GM12864 (cell line): ENCODE measurements around the gene FRMD4B.

Experiments used
- DNase-seq: peaks from one replicate; pipeline ENCODE4 v3.0.0-alpha.2; 2011; ENCODE audit warnings: low read depth
- H3K4me3 ChIP-seq: 2 replicates; pipeline ENCODE4 v1.5.1; 2011; ENCODE audit warnings: mild to moderate bottlenecking, low read depth, low read length, control low read depth
- TF ChIP-seq, protein P1 (sequence below): IDR thresholded peaks from 2 replicates; pipeline ENCODE4 v1.5.1; 2011; ENCODE audit warnings: low read depth, mild to moderate bottlenecking, moderate library complexity, low read length, control low read depth, inconsistent platforms; ENCODE audit errors: missing control alignments

Gene FRMD4B

DNA sequence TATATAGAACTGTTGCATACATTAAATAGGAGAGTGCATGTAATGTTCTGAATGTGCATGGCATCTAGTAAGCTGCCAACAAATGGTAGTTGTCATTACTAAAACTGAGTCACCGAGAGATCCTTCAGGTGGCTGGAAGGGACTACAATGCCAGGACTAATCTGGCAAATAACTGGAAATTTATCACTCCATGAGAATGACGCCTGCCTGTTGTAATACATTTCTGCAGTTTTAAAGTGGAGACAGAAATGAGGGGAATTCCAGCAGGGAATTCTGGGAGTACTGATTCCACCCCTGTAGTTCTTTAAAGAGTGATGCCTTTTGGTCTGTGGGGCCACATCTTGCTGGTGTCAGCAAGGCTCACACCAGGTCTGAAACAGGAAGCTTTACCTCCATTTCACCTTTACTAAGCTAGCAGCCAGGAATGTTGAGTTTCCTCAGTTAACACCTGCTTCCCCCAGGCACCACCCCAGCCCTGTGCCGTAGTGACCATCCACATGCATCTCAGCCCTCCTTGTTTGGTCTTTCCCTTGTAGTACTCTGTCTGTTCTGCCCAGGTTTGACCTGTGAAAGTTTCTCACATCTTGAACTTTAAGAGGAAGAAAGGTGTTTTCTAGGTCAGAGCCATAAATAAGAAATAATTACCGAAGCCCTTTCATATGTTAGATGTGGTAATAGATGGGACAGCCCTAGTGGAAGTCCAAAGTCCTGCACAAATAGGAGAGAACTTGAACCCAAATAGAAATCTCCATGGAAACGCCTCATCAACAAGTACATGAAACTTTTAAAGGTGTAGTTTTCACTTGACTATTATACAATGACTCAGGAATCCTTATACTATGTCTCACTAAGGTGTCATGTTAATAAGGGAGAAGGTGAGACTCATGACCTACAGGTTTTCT is 206.8 kb downstream of the FRMD4B start:
- no peak for DNase-seq
- no peak overlapping the region for H3K4me3 ChIP-seq
- TF ChIP-seq, protein P1, sequence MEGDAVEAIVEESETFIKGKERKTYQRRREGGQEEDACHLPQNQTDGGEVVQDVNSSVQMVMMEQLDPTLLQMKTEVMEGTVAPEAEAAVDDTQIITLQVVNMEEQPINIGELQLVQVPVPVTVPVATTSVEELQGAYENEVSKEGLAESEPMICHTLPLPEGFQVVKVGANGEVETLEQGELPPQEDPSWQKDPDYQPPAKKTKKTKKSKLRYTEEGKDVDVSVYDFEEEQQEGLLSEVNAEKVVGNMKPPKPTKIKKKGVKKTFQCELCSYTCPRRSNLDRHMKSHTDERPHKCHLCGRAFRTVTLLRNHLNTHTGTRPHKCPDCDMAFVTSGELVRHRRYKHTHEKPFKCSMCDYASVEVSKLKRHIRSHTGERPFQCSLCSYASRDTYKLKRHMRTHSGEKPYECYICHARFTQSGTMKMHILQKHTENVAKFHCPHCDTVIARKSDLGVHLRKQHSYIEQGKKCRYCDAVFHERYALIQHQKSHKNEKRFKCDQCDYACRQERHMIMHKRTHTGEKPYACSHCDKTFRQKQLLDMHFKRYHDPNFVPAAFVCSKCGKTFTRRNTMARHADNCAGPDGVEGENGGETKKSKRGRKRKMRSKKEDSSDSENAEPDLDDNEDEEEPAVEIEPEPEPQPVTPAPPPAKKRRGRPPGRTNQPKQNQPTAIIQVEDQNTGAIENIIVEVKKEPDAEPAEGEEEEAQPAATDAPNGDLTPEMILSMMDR: no peak

DNA sequence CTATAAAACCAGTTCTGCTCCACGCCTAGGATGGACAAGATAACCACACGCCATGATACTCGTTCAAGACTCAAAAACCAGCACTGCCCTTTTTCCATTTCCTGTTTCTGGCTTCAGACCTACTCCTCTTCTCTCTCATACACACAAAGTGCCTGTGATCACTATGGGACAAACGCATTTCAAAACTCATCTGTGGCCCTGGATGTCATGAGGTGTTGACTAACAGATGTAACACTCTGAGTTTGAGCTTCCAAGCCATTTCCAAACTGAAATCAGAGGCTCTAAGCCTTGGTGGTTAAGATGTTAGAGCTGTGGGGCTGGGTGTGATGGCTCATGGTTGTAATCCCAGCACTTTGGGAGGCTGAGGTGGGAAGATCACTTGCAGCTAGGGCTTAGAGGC is 207.8 kb downstream of the FRMD4B start:
- DNase-seq: no peak
- TF ChIP-seq, protein P1: no peak
- H3K4me3 ChIP-seq: no peak overlapping the region

GRCh38 chr3:69174871-69175737 is 210.8 kb downstream of the FRMD4B start:
- TF ChIP-seq, protein P1: no peak
- no peak overlapping the region for H3K4me3 ChIP-seq
- no peak for DNase-seq

- TF ChIP-seq, protein P1: no peak
- DNase-seq: no peak
- no peak overlapping the region for H3K4me3 ChIP-seq
Observed at GRCh38 chr3:69174445-69174844, 211.4 kb downstream of the FRMD4B start.

DNA sequence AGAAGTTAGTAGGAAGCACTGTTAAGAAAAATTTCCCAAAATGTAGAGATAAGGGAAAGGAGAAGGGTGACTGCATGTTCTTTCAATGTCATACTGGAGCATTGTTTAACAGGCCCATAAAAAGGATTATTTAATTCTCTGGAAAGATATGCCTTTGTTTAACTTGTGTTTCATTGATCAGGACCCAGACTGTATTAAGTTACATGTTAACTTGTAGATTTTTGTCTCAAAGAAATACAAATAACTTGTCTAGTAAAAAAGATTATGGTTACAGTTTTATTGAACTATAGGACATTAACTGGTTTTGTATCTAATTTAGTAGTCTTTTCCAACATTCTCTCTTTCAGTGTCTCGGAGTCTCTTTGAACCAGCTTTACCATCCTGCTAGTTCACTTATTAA is 213.8 kb downstream of the FRMD4B start:
- no peak overlapping the region for H3K4me3 ChIP-seq
- no peak for DNase-seq
- TF ChIP-seq, protein P1: no peak

DNA sequence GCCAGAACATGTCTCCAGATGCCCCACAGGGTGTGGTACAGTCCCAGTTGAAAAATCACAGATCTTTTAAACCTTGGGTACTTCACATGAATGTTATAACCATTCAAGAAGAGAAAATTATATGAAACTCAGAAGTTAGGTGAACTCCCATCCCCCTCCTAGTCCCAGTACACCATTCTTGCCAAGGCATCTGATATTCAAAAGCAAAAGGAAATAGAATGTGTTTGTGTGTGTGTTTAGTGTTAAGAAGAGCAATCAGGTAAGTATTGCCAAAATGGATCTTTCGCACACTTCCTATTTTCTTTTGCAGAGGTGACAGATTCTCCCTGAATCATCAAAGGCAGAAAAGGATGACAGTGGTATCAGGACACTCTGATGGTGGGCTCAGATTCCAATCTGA is 219.4 kb downstream of the FRMD4B start:
- no peak for DNase-seq
- TF ChIP-seq, protein P1: no peak
- H3K4me3 ChIP-seq: no peak overlapping the region
